GM21423 (cell line): ENCODE measurements around the gene VAPA.

Source experiments
- ATAC-seq: cut with Tn5 transposase; IDR thresholded peaks from one replicate; pipeline ENCODE4 v1.9.1; 2021; ENCODE audit warnings: mild to moderate bottlenecking, moderate library complexity; ENCODE audit not compliant: unreplicated experiment

The VAPA gene, protein sequence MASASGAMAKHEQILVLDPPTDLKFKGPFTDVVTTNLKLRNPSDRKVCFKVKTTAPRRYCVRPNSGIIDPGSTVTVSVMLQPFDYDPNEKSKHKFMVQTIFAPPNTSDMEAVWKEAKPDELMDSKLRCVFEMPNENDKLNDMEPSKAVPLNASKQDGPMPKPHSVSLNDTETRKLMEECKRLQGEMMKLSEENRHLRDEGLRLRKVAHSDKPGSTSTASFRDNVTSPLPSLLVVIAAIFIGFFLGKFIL

DNA sequence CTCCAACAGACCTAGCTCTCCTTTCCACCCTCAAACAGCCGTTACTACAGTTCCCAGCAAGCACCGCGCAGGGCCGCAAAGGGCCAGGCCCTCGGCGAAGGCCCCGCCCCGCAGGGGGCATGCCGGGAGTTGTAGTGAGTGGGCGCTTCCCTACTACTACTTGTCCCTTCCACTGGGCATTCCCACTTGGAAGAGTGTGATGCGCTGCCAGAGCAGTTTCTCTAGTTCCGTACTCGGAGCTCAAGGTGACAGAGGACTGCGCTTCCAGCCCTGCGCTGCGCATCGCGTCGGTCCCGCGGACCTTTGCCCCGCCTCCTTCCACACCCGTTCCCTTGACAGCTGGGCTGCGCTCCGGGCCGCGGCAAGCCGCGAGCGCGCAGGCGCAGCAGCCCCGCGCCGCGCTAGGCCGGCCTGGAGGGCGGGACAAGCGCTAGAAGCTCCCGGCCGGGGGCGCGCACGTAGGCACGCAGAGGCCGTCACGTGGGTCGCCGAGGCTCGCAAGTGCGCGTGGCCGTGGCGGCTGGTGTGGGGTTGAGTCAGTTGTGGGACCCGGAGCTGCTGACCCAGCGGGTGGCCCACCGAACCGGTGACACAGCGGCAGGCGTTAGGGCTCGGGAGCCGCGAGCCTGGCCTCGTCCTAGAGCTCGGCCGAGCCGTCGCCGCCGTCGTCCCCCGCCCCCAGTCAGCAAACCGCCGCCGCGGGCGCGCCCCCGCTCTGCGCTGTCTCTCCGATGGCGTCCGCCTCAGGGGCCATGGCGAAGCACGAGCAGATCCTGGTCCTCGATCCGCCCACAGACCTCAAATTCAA lies at the start of gene VAPA:
VAPA (plus strand) TSS at position 491 of the 808 bp plus-strand sequence; CDS start at position 732, 241 bp downstream.
- ATAC-seq, result peak; percentile 81

DNA sequence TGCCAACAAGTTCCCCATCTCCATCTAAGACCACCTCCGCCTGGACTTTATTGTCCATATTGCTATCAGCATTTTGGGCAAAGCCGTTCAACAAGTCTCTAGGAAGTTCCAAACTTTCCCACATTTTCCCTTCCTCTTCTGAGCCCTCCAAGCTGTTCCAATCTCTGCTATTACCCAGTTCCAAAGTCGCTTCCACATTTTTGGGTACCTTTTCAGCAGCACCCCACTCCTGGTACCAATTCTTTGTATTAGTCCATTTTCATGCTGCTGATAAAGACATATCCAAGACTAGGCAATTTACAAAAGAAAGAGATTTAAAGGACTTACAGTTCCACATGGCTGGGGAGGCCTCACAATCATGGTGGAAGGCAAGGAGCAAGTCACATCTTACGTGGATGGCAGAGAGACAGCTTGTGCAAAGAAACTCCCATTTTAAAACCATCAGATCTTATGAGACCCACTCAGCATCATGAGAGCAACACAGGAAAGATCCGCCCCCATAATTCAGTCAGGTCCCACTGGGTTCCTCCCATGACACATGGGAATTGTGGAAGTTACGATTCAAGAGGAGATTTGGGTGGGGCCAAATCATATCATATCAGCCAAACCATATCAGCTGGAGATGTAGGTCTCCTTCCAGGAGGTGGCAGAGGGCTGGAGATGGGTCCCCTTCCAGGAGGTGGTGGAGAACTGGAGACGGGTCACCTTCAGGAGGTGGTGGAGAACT lies 47.9 kb upstream of the VAPA start:
- no peak for ATAC-seq

DNA sequence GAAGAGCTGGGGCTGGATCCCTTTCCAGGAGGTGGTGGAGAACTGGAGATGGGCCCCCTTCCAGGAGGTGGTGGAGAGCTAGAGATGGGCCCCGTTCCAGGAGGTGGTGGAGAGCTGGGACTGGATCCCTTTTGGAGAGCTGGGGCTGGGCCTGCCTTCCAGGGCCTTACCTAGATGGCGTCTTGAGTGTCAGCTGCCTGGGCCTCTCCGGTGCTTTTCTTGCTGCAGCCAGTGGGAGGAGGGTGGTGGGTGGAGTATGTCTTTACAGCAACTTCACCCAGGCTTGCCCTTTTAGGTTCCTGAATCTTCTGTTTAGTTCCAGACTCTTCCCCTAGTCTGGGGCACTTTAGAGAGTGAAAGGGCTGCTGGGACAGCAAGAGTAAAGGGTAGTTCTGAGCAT lies 47.2 kb upstream of the VAPA start:
- ATAC-seq, result no peak

DNA sequence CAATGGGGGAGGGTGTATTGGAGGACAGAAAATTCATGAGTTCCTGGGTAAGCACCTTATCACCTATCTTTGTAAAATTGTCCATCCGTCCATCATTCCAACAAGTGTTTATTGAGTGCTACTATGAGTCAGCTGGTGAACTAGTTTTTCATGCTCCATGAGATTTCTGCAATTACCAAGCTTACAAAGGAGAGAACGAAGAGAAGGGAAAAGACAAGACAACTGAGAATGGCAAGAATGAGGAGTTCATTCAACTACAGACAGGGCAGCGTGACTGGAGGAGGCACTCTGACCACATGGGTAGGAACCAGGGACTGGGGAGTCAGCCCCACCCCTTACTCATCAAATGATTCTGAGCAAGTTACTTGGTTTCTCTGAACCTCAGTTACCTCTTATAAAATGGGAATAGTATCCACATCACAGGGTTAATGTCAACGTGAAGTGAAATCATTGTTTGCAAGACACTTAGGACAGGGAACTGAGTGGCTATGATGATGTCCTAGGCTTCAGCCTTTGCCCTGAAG lies 46.7 kb upstream of the VAPA start:
- no peak for ATAC-seq

DNA sequence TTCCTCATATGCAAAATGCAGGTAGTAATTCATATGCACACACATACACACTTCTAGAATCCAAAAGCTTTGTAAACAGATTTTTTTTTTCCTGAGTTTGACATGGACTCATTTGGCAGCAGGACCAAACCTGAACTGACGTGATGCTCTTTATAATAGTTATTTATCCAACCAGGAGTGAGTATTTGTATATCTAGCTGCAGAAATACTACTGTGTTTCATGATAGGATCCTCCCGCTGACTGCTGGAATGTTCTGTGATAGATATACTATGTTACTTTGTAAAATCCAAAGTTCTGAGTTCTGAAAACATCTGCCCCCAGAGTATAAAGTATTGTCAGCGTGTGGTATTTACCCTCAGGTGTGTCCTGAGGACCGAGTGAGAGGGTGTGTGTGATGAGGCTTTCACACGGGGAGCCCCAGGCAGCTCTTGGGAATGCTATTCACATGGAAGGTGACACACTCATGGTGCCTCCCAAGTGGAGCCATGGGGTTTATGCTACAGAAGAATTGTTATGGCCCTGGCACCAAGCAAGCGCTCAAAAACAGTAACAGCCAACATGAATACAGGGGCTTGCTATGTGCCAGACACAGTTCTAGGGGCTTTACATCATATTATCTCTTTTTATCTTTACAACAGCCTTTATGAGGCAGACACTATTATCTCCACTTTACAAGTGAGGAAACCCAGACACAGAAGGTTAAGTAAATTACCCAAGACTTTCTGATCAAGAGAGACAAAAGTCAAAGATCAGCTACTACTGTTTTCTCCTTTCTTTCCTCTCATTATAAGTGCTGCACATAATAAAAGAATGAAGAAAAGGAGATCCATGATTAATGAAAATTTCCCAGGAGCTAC lies 44.7 kb upstream of the VAPA start:
- ATAC-seq, result no peak

DNA sequence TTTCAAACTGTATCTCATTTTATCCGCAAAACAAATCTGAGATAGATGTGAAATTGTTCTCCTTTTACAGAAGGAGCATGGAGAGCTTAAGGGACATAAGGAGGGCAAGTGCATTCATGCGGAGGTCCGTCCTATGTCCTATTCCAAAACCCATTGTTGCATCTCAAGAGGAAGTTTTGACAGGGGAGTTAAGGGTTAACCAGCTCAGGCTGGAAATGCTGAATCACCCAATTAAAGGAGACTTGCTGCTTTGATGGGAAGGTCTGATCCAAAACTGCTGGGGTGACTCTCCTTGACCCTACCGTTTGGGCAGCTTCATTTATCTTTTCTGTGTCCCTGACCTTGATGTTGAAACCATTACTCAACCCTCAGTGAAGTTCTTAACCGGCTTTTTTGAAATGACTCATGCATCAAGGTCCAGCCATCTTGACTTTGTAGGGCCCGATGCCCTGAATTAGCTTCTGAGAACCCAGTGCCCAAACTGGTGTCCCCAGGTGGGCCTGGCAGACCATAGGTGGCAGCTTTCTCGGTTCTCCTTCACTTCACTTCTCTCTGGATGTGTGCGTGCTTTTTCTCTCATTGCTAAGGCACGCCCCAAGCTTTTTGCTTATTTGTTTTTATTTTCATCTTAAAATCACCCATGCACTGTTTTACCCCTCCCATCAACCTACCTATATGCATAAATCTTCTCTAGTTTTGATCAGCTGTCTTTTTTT lies 43.9 kb upstream of the VAPA start:
- ATAC-seq, result no peak

DNA sequence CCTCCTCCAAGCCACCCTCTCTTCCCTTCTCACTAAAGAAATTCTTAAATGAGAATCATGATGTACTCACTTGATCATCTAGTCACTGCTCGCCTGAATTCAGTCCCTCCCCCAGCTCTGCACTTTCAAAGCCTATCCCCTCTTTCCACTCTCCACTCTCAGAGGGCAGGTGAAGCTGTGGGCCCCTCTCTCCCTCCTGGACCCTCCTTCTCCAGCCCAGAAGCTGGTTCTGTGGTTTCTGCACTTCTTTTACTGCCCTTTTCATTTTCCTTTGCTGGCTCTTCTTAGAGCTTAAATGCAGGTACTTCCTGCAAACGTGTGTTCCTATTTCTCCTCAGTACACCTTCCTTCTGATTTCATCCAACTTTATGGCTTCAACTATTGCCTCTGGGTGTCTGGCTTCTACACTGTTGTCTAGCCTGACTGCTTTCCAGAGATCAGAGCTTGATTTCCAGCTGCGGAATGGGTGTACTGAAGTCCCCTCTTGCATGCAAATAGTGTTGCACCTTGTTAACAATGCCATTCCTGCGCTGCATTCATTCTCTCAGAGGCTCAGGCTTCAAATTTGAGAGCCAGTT lies 43.3 kb upstream of the VAPA start:
- no peak for ATAC-seq

DNA sequence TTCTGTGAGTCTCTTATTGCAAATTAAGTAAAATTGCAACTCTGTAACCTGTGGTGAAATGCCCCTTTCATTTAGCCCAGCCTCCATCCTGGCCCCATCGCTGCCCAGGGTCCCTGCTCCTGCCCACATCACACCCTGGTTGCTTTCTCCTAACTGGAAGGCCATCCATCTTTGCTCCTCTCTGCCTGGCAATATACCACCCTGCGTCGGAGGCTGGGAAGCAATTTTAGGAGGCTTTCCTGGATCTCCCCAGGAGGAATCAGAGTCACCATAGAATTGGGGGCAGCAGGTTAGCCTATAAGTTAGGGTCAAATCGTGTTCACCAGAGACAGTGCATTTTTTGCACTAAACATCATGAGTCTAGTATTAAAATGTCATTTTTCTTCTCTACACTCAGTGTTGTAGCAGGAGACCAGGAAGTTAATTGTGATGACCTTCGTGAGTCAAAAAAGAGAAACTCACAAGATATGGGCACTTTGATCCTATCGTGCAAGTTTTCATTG lies 42.5 kb upstream of the VAPA start:
- no peak for ATAC-seq

DNA sequence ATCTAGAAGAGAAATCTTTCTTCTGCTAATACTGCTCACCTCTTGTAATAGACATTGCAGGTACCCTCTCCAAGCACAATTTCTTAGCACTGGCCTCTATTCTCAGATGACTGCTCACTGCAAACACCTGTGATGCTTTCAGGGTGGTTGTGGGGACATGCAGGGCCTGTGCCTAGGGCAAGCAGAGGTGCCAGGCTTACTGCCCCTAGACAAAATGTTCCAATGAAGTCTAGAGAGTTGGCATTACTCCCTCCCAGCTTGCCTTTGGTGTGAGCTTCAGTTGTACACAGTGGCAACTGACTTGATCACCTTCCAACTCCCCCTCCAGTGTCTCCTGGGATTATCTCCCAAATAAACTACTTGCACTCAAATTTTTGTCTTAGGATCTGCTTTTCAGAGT lies 41.0 kb upstream of the VAPA start:
- ATAC-seq, result no peak

DNA sequence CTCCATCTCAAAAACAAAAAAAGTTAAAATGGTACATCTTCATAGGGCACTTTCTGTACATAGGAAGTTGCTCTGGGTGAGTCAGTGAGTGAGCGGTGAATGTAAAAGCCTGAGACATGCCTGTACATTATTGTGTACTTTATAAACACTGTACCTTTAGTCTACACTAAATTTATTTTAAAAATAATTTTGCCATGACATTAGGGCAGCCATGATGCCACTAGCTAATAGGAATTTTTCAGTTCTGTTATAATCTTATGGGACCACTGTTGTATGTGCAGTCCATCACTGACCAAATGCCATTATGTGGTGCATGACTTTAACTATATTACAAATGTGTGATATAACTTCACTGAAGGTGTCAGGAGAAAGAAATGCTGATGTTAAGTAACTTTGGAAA lies 39.1 kb upstream of the VAPA start:
- ATAC-seq, result no peak

DNA sequence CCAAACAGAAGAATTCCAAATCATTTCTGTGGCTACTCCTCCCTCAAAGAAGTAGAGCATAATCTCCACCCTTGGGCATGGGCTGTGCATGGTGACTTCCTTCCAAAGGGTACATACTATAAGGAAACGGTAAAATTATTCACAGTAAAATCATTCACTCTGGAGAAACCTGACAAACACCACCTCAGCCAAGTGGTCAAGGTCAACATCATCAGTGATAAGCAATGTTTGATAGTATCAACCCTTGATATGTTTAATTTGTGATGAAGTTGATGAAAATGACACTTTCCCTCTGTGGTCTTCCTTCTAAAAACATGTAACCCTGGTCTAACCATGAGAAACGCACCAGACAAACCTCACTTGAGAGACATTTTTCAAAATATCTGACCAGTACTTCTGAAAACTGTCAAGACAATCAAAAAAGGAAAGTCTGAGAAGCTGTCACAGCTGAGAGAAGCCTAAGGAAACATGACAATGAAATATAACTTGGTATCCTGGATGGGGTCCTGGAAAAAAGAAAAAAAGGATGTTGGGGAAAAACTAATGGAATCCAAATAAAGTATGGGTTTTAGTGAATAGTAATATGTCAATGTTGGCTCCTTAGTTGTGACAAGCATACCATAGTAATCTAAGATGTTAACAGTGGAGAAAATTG lies 37.5 kb upstream of the VAPA start:
- no peak for ATAC-seq

DNA sequence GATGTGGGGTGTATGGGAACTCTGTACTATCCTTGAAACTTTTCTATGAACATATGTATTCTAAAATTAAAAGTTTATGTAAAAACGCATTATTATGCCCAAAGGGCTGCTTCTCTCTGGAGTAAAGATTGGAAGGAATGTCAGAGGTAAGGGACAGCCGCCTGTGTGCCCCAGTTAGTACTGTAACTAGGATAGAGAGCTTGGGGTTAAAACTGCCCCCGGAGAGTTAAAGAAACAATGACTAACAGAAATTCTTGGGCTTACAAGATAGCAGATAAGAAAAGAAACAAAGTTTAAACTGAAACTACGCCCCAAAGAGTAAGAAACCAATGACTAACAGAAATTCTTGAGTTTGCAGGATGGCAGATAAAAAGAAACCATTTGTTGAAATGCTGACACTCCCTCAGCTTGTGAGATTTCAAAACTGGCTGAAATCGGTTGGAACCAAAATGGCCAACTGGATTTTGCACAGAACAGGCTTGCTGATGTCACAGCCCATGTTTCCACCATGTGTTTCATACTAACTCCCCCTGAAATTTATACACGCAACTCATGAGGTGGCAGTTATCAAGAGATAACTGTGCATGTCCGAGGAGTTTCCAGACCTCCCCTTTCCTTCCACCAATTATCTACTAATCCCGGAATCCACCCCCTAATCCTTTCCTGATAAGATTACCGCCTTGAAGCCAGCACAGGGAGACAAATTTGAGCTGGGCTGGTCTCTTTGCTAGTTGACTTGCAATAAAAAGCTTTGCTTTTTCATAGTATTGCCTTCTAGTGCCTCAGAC lies 36.8 kb upstream of the VAPA start:
- no peak for ATAC-seq

DNA sequence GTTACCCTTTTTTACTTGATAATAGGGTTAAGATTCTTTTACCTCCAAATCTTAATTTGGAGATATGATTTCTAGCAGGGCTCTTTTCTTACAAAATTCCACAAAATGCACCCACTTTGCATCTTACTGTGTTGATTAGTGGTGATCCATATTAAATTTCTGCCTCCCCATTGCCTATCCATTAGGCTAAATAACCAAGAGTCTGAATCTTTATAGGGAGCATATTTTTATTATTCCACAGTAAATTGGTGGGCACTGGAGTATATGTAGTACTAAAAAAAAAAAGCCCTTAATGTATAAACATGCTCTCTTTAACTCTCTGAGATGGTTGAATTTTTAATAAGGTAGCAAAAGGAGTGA lies 36.2 kb upstream of the VAPA start:
- no peak for ATAC-seq

DNA sequence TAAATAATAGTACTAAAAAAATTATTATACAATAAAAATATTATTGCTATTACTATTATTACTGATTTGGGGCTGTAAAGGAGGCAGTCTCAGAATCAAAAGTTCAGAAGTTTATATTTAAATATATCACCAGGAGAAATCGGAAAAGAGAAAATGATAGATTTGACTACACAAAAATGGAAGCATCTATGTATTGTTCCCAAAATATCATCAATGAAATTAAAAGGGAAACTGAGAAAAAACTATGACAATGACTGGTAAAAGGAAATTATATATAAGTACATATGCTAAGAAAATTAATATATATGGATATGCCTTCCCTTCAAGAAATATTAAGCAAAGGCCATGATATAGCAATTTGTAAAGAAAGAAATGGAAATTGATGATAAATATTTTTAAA lies 35.7 kb upstream of the VAPA start:
- no peak for ATAC-seq

DNA sequence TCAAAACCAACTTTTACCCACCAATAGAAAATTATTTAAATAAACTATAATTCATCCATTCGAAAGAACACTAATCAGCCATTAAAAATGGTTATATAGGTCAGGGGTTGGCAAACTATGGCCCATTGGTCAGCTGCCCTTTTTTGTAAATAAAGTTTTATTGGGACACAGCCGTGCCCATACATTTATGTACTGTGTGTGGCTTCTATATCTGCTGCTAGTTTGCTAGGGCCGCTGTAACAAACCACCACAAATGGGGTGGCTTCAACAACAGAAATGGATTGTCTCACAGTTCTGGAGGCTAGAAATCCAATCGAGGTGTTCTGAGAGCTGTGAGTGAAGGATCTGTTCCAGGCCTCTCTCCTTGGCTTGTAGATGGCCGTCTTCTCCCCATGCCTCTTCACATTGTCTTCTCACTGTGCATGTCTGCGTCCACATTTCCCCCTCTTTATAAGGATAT lies 35.0 kb upstream of the VAPA start:
- ATAC-seq, result no peak

DNA sequence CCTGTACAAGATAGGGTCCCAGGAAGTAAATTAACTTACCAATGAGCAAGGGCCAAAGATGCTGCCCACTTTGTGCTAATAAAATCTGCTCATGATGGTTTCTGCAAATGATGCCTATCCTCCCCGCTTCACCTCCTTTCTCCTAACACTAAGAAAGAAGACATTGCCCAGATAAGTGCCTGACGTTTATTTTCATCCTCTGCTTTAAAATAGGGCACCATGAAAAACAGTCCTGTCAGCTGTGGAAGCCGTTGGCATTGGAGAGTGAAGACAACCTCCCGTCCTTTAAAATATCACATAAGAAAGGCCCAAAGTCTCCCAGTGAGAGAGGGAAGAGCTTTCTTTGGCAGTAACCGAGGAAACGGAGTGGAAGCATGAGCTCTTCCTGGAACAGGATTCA lies 29.7 kb upstream of the VAPA start:
- ATAC-seq, result no peak

DNA sequence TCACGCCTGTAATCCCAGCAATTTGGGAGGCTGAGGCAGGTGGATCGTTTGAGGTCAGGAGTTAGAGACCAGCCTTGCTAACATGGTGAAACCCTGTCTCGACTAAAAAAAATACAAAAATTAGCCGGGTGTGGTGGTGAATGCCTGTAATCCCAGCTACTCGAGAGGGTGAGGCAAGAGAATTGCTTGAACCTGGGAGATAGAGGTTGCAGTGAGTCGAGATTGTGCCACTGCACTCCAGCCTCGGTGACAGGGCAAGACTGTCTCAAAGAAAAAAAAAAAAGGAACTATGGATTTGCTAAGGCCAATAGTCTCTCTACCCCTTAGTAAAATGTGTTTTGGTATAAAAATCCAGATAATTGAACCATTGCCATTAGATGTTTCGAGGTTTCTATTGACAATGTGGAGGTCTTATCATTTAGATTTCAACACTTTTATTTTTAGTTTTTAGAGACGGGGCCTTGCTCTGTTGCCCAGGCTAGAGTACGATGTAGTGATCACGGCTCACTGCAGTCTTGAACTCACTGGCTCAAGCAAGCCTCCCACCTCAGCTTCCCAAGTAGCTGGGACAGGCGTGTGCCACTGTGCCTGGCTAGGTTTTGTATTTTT lies 29.2 kb upstream of the VAPA start:
- ATAC-seq, result no peak
